GM19467 (cell line): ENCODE data around the gene ATXN1.
A peak's percentile ranks its signal among the peaks of the same experiment; 100 is the strongest.

Source experiments
- ATAC-seq: cut with Tn5 transposase; IDR thresholded peaks from one replicate; pipeline ENCODE4 v1.9.1; 2021; ENCODE audit warnings: mild to moderate bottlenecking, moderate library complexity; ENCODE audit not compliant: unreplicated experiment

The ATXN1 gene

DNA sequence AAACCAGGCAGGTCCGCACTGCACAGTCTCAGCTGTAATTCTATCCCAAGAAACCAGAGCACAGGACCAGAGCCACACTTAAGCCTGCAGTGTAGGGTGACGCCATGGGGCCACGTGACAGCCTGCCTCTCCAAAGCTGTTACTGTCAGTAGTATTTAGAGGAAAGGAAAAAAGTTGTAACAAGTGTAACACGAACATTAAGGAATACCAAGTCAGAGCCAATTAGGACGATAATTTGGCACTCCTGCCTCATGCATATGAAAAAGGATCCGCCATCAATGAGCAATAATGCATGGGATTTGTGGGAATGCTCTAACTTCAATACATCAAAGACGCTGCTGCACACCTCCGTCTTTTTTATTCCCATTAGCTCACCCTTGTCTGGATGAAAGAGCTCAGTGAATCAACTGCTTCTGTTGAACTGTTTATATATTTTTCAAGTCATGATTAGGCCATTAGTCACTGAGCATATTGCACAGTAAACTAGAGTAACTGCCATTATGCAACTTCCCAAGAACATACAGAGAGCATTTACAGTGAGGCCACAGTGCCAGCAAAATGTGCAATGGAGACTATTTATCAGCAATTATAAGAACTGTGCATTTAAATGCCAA lies 79.9 kb downstream of the ATXN1 start:
- no peak for ATAC-seq

DNA sequence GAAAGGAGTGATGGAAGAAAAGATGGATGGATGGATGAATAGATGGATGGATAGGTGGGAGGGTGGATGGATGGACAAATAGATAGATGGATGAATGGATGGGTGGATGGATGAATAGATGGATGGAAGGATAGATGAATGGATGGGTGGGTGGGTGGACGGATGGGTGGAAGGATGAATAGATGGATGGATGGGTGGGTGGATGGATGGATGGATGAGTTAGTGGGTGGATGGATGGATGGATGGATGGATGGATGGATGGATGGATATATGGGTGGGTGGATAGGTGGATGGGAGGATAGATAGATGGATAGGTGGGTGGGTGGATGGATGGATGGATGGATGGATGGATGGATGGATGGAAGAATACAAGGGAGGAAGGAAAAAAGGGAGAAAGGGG lies 82.2 kb downstream of the ATXN1 start:
- no peak for ATAC-seq

DNA sequence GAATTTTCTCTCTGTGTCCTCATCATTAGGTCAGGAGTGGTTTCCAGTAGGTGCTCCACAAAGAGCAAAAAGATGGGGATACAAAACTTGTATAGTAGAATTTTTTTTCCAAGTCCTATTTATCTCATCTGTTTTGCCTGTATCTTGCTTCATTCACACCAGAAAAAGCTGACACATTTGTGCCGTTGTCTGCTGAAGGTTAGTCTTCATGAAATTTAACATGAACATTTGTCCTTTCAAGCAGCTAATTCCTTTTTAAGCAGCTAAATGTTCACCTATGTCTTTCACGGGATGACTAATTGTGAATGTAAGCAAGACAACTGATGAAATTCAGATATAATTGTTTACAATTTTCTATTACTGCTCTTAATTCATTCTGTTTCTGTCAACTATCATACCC lies 83.8 kb downstream of the ATXN1 start:
- ATAC-seq: no peak

DNA sequence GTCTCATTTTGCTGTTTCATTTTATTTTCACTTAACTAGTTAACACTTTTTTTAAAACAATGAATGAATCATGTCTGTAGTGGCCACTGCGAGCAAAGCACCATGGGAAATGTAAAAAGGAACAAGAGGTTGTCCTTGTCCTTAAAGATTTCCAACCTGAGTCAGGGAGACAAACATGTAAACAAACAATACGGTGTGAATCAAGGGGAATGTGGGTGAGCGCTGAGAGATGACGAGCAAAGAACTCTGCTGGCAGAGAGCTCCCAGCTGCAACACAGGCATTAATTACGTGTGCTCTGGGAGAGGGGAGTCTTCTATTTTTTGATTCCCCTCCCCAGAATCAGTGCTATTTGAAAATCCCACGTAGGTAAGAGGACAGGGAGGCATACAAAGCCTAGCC lies 84.3 kb downstream of the ATXN1 start:
- ATAC-seq: no peak

DNA sequence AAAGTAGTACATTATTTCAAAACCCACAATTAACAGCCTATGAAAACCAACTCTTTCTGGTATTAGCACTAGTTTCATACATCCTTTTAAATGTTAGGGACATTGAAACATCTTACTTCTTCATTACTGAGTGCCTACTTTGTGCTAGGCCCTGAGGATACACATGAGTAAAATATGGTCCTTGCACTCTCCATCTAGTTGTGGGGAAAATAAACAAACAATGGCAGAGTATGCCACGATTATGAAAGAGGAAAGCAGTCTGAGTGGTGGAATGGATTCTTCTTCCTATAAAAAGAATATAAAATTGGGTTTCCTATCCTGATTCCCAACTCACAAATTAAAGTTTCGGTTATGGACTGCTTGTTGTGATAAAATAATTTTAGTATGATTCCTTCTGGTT lies 84.9 kb downstream of the ATXN1 start:
- no peak for ATAC-seq

DNA sequence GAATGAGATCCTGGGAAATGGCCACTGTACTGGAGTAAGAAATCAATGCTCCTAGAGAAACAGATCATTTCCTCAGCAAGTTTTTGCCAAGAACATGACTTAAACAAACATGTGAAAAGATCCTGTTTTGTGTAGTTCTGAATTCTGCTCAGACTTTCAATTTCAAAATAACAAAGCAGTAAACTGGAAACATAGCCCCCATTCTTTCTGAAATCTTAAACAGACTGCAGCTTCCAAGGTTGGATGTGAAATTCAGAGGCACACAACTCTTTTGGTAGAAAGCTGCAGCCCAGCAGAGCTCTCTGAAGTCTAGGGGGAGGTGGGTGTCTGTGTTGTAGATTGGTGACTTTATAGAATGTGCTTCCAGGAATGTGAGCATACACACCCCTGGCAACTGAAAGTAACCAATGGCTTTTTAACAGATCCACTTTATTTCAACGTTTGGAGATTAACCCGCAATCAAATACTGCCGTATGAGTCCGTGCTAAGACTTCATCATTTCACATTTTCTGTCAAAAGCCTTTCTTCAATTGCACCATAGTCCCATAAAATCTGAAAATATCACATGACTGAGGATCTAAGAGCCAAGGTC lies 86.4 kb downstream of the ATXN1 start:
- ATAC-seq: no peak

DNA sequence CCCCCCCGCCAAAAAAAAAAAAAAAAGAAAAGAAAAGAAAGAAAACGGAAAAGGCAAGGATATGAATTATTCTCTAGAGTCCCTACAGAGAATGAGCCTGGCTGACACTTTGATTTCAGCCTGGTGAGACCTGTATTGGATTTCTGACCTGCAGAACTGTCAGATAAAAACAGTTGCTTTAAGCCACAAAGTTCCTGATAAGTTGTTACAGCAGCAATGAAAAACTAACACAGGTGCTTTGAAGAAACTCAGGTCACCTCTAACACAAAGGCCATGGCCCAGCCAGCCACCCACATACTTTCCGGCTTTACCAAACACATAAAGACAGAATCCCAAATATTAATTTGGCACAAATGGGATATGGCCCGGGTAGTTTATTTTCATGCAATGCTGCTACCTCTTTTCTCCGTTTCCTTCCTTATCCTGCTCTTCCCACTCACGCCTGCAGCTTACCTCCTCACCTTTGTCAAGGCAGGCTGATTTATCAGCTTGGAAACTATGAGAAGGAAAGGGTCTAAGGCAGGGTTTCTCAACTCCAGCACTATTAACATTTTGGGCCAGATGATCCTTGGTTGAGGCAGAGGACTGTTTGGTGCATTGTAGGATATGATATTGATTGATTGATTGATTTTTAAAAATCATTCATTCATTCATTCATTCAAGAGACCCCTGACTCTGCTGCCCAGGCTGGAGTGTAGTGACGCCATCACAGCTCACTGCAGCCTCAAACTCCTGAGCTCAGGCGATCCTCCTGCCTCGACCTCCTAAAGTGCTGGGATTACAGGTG lies 88.1 kb downstream of the ATXN1 start:
- no peak for ATAC-seq

DNA sequence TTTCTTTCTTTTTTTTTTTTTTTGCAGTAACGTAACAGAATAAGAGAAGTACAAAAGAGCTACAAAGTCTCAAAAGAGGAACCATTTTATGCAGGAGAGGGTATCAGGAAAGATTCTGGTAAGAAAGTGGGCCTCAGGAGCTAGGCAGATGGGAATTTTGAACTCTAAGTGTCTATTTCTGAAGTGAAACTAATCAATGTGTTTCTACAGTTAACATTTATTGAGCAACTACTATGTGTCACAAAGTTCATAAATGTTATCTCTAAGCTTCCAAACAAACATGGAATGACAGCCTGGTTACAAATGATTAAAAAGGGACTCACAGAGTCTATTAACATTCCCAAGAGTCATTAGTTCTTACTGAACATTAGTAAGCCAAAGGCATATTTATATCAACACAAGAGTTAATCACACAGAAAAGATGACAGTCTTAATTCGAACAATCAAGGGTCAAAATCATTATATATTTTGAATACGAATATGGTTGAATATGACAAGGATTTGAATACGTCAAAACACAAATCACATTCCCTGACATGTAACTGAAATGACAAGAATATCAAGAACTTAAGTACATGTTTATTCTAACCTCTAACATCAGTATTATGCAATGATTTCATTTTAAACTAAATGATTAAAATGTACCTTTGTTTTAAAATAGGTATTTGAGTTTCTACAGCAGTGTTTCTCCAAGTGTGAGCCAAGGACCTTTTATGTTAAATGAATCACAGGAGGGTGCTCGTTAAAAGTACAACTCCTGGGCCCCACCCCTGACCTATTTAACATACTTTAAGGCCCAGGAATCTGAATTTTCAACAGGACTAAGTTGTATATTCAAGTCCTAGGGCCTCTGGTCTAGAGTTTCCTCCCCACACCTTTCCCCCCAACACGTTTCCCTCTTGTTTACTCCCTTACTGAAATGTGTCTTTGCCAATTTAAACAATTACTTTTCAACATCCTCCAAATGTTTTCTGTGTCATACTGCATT lies 89.7 kb downstream of the ATXN1 start:
- no peak for ATAC-seq

DNA sequence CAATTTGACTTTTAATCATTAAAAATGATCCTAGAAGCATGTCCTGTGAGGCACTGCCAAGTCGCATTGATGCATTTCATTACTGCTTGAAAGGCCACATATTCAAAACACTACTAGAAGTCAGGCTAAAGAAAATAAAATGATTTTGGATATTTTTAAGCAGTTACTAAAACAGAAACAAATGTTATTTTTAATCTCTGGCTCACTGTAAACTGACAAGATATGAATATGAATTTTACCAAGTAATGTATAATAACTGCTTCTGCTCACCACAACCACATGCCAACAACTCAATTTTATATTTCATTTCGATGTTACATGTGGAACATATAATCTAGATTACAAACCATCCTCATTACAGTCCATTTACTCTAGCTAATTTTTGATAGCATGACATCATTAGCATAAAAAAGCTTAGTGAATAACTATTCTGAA lies 90.6 kb downstream of the ATXN1 start:
- ATAC-seq: no peak

DNA sequence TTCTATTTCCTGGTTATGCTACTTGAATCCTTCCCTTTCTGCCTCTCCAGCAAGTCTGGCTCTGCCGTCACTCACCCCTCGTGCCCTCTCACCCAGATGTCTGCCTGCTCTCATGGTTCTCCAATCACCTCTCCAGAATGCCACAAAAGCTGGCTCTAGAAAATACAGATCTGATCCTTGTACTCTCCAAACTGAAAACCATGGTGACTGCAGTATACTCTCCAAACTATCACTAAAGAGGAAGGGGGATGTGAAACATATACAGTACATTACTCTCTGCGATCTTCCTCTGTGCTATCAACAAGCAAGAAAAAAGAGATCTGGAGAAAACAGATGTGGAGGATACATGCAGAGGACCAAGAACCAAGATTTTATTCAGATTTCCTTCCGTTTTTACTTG lies 91.1 kb downstream of the ATXN1 start:
- ATAC-seq: no peak

DNA sequence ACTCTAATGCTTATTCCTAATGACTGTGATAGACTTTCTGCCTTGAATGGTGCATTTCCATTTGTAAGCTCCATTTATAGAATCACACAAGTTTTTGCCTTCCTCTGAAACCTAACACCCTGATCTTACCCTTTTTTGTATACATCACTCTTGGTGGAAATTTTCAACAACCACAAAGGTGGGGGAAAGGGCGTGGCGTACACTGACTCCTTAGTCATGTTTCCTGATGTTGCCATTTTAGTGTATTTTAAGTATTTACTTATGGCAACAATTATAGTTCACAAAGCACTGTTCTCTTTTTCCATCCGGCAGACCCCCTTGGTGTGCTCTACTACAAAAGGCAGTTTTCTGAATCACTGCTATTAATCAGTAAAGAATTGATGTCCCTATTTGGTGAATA lies 92.0 kb downstream of the ATXN1 start:
- ATAC-seq: no peak

DNA sequence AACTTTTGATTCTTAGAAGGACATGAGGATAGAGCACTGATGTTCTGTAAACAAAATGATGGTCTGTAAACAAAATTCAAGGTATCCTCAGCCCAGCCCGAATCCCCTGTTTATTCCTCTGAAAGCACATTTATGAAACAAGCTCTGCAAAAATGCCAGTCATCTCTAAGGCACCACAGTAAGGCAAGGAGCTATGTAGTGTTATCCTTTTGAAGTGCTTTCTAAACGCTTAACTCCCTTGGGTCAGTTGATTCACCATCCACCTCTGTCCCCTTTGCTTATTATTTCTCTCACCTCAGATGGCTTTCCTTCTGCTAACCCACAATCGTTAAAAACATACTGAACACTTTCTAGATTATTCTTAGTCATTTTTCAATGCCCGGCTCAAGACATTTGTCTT lies 93.8 kb downstream of the ATXN1 start:
- ATAC-seq: no peak

DNA sequence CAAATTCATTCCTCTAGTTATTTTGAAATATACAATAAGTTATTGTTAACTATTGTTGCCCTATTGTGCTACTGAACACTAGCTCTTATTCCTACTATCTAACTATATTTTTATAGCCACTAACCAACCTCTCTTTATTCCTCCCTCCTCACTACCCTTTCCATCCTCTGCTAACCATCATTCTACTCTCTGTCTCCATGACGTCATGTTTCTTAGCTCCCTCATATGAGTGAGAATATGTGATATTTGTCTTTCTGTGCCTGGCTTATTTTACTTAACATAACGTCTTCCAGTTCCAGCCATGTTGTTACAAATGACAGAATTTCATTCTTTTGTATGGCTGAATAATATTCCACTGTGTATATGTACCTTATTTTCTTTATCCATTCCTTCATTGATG lies 95.3 kb downstream of the ATXN1 start:
- no peak for ATAC-seq

DNA sequence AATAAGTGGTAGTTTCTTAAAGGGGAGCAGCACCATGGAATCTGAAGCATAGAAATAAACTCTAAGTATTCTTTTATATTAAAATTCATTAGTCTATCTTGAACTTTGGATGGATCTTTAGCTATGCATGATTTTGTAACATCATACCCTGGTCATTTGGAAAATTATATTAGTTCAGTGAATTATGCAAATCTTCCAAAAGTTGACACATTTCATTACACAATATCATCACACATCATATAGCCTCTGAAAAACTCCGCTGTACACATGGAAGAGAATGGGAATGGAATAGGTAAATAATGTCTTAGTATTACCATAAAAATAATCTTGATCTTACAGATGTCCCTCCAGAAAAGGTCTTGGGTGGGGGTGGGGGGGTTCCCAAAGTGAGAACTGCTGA lies 96.1 kb downstream of the ATXN1 start:
- ATAC-seq: no peak

DNA sequence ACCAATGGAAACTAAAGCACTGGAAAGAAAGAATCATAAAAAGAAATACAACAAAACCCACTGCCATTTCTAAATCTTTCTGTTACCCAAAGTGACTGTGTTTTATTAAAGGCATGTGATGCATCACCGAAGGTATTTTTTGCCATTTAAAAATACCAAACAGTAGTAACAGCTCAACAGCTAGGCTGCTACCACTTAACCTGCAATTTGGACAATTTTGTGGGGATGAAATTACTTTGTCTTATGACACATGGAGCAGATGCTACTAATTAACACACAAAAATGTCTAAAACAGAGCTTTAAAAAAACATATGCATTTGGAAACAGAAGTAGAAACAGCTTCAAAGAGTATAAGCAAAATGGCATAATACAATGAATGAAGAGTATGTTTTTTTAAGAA lies 97.4 kb downstream of the ATXN1 start:
- ATAC-seq: no peak

DNA sequence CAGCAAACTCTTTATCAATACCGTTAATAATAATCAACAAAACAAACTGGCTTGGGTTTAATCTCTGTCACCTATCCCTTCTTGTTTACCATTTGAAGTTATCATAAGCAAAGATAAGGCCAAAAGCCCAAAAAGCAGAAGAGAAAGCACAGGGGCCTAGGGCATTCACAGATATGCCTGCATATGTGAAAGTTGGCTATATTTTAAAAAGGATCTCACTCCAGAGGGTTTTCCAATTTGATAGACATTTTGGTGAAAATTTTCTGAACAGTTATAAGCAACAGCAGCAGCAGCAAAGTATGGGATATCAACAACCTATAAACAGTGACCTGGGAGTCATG lies 101.1 kb downstream of the ATXN1 start:
- no peak for ATAC-seq

DNA sequence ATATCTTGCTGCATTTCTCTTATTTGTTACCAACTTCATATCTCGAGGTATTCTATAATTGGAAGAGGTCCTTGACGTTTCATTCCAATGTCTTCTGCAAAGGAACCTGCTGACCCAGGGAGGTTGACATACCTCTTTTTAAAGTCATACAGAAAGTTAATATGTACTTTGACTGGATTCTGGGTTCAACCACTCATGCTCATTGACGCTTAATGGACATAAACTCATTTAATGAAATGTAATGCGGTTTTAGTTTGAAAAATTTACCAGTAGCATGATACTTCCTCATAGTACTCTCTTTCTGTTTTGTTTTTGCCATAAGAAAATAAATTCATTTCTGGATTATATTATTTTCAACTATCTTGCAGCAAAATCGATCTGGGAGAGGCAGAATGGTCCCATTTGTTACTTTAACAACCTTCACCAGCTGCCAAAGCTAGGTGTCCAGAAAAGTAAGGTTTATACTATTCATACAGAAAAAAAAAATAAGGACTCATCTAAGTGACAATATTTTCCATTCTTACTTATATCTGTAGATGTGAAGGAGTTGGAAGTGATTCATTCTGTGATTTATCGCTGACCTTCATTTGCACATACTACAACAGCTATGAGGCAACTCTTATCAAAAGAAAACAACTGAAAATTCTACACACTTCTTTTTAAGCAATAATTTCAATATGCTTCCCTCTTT lies 101.6 kb downstream of the ATXN1 start:
- ATAC-seq: no peak

DNA sequence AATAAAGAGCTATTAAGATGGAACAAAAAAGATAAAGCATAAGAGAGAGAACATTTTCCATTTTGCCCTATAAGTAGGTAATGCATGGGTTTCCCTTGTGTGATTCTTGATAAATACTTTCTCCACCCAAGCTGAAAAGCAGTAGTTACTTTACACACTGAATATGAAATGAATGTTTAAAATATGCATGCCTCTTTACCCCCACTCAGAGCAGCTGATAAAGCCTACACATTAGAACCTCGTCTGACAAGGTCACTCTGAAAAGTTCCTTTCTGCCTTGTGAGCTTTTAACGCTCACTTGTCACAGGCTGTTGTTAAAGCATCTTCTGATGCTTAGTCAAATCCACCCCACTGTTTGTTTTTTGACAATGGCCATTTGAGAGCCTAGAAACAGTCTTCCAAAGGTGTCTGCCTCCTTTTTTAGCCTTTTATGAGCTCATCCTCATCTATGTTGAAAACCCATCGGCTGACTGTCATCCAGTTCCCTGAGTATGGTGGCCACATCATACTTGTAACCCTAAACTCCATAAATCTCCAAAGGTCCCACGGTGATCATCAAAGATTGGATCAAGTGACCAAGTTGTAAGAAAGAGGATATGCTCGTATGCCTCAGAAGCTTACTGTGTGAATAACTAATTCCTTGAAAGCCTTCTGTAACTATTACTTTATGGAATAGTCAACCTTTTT lies 102.8 kb downstream of the ATXN1 start:
- ATAC-seq: no peak

DNA sequence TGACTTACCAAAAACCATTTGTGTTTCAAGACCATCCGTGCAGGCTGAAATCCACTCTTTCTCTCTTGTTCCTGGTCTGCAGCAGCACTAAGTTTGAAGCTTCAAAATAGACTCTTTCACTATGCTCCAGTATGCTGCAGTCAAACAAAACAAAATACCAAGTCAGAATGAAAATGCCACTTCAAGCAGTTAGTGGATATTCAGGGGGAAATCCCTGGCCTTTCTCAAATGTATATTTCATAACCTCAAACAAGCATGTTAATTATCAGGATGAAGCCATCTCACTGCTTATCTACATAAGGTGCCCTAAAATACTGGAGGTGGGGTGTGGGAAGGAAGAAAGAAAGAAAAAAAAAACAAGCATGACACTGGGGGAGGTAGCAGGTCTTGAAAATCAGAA lies 103.5 kb downstream of the ATXN1 start:
- ATAC-seq: peak; percentile 45

DNA sequence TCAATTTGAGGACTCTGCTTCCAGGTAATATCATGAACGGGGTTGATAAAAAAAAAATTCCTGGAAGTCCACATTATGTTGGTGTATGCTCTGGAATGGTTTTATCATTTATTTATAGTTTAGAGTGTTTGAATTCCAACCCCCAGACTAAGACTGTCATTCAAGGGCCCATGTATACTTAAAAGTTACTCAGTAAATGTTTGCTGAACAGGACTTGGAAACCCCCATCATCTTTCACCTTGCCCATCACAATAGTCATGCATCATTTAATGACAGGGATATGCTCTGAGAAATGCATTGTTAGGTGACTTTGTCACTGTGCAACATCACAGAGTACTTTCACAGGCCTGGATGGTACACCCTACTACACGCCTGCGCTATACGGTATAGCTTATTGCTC lies 104.8 kb downstream of the ATXN1 start:
- ATAC-seq: no peak
